Smooth muscle cell (in vitro differentiated cells): ENCODE measurements around the gene NYAP1. TPM values are rescaled to one million over a fixed set of nuclear protein-coding genes. Genes with fewer than 3 reads are reported as not detected.
"Not testable (repeated sequence)": the region's sequence is repeated elsewhere in the genome, so short reads cannot be mapped to it uniquely, and the experiment has no call there.

Source experiments
- DNase-seq: peaks from one replicate; lab custom pipeline; 2025; ENCODE audit not compliant: unreplicated experiment; lab: John Stamatoyannopoulos, UW
- H2AFZ ChIP-seq: fragments of 200-600 bp; sonication (generic); 2 replicates; pipeline ENCODE4 v1.6.0; 2016; ENCODE audit warnings: antibody characterized with exemption, low read depth, mild to moderate bottlenecking
- H3F3A ChIP-seq: fragments of 200-600 bp; sonication (generic); 2 replicates; pipeline ENCODE4 v1.6.0; 2017; ENCODE audit warnings: antibody characterized with exemption, low read depth
- H3K27ac ChIP-seq: fragments of 200-600 bp; sonication (generic); 2 replicates; pipeline ENCODE4 v1.5.1; 2016; ENCODE audit warnings: low read depth, mild to moderate bottlenecking
- H3K27me3 ChIP-seq: fragments of 200-600 bp; sonication (generic); 2 replicates; pipeline ENCODE4 v1.6.1; 2016; ENCODE audit warnings: low read depth, mild to moderate bottlenecking
- H3K36me3 ChIP-seq: fragments of 200-600 bp; sonication (generic); 2 replicates; pipeline ENCODE4 v1.5.1; 2016; ENCODE audit warnings: low read depth
- H3K4me1 ChIP-seq: fragments of 200-600 bp; sonication (generic); 2 replicates; pipeline ENCODE4 v1.5.1; 2016; ENCODE audit warnings: low read depth
- H3K4me2 ChIP-seq: fragments of 200-600 bp; sonication (generic); 2 replicates; pipeline ENCODE4 v1.6.0; 2016; ENCODE audit warnings: mild to moderate bottlenecking
- H3K4me3 ChIP-seq: fragments of 200-600 bp; sonication (generic); 2 replicates; pipeline ENCODE4 v1.5.1; 2016; ENCODE audit warnings: mild to moderate bottlenecking
- H3K79me2 ChIP-seq: fragments of 200-600 bp; sonication (generic); 2 replicates; pipeline ENCODE4 v1.6.0; 2016; ENCODE audit warnings: low read depth, mild to moderate bottlenecking
- H3K9ac ChIP-seq: fragments of 200-600 bp; sonication (generic); 2 replicates; pipeline ENCODE4 v1.6.0; 2016; ENCODE audit warnings: low read depth
- H3K9me3 ChIP-seq: fragments of 200-600 bp; sonication (generic); replicated peaks from 2 replicates; pipeline ENCODE4 v1.5.1; 2016; ENCODE audit warnings: low read depth
- H4K20me1 ChIP-seq: fragments of 200-600 bp; sonication (generic); 2 replicates; pipeline ENCODE4 v1.6.0; 2016; ENCODE audit warnings: low read depth
- CTCF ChIP-seq: fragments of 200-600 bp; sonication (generic); IDR thresholded peaks from 2 replicates; pipeline ENCODE4 v1.5.1; 2017; ENCODE audit warnings: borderline replicate concordance, mild to moderate bottlenecking, antibody characterized with exemption; ENCODE audit not compliant: insufficient read depth, poor library complexity, severe bottlenecking
- WGBS: methylation state at CpG from one replicate; pipeline ENCODE4 v1.1.7; 2016; ENCODE audit warnings: low lambda C conversion rate; 5-methylcytosine and 5-hydroxymethylcytosine counted together
- polyA plus RNA-seq: library from polyadenylated mRNA; unstranded; fragments of >200 nt; fragmentation: Nextera tagmentation; extraction: Ambion mirVana; gene quantifications from 2 replicates; pipeline ENCODE4 v1.2.1, GENCODE V29; 2016
- total RNA-seq: library from RNA; depleted of rRNA; stranded (reverse); fragments of >200 nt; gene quantifications from 2 replicates; pipeline ENCODE4 v1.2.3, GENCODE V29; 2014

NYAP1 gene
- total and polyA plus RNA-seq, 2 experiments from 2014 or later = 2.3 TPM; not detected in 1

DNA sequence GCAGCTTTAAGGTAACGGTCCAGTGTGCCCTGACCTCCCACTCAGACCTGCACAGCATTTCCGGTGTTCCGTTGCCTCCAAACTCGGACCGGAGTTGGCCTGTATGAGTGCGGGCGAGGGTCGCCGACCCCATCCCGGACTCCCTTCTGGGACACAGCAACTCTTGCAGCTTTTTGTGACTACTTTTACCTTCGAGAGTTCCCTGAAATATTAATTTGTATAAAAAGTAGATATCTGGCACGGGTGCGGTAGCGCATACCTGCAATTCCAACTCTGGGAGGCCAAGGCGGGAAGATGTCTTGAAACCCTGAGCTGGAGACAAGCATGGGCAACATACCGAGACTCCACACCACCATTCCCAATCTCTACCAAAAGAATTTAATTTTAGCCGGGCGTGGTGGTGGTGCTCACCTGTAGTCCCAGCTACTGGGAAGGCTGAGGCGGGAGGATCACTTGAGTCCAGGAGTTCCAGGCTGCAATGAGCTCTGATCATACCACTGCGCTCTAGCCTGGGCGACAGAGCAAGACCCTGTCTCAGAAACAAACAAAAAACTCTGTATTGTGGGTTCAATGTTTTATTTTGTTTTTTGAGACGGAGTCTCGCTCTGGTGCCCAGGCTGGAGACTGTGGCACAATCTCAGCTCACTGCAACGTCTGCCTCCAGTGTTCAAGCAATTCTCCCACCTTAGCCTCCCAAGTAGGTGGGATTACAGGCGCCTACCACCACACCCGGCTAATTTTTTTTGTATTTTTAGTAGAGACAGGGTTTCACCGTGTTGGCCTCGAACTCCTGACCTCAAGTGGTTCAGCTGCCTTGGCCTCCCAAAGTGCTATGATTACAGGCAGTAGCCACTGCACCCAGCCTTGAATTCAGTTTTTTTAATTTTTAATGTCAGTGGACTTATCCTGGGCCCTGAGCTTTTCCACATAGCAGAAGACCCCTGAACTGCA, 46.3 kb upstream of the NYAP1 start:
- Histone ChIP-seq H3K36me3 (no peaks in the 10 kb centered on the region), H3K27ac (no peak overlapping the region), H3F3A (peaks cover 15% of the 10 kb centered on the region), H3K4me1 (peaks cover 9% of the 10 kb centered on the region), H3K9ac (no peak overlapping the region), H3K9me3 (no peaks in the 10 kb centered on the region), H3K27me3 (no peaks in the 10 kb centered on the region), H2AFZ (no peak overlapping the region), H3K79me2 (peaks cover 14% of the 10 kb centered on the region), H4K20me1 (peaks cover 6% of the 10 kb centered on the region), H3K4me2 (peak overlapping the region; percentile 98), H3K4me3 (peak overlapping the region; percentile 90)
- no peak for TF ChIP-seq CTCF
- no peak for DNase-seq
- 98% methylated on average over 28 of the region's 28 CpGs for WGBS

DNA sequence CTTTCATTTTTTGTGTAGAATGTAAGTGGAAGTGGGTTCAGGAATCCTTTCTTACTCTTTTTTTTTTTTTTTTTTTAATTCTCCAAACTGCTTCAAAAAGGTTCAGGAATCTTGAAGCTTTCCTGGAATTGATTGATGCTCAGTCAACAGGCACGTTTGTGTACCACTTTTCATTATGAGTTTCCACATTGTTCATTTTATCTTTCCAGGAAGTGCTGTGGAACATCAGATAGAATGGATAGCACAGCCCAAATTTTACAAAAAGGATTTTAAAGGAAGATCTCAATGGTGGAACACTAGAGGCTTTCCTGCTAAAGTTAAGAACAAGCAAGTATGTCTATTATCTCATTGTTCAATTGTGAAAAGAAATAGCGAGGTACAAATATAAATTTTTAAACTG, 45.6 kb upstream of the NYAP1 start:
- H2AFZ ChIP-seq = no peak overlapping the region
- no peaks in the 10 kb centered on the region for H3K27me3 ChIP-seq
- H4K20me1 ChIP-seq = peaks cover 6% of the 10 kb centered on the region
- H3K27ac ChIP-seq = no peak overlapping the region
- H3K79me2 ChIP-seq = peaks cover 13% of the 10 kb centered on the region
- no peak for TF ChIP-seq CTCF
- H3K9ac ChIP-seq = no peak overlapping the region
- H3K36me3 ChIP-seq = no peaks in the 10 kb centered on the region
- peaks cover 9% of the 10 kb centered on the region for H3K4me1 ChIP-seq
- no peaks in the 10 kb centered on the region for H3K9me3 ChIP-seq
- H3K4me2 ChIP-seq = no peak overlapping the region
- peaks cover 15% of the 10 kb centered on the region for H3F3A ChIP-seq
- H3K4me3 ChIP-seq = no peak overlapping the region
- 82% methylated on average over 2 of the region's 2 CpGs for WGBS
- DNase-seq = no peak

DNA sequence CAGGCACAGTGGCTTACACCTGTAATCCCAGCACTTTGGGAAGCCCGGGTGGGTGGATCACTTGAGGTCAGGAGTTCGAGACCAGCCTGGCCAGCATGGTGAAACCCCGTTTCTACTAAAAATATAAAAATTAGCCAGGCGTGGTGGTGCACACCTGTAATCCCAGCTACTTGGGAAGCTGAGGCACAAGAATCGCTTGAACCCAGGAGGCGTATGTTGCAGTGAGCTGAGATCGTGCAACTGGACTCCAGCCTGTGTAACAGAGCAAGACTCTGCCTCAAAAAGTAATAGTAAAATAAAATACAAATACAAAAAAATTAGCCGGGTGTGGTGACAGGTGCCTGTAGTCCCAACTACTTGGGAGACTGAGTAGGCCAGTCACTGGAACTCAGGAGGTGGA, 45.0 kb upstream of the NYAP1 start:
- H3F3A ChIP-seq = peaks cover 15% of the 10 kb centered on the region
- H3K4me1 ChIP-seq, H3K4me2 ChIP-seq, H3K4me3 ChIP-seq, H3K27ac ChIP-seq, DNase-seq, H3K27me3 ChIP-seq, H3K36me3 ChIP-seq, H3K9ac ChIP-seq, H3K9me3 ChIP-seq, H4K20me1 ChIP-seq, H2AFZ ChIP-seq: not testable (repeated sequence)
- peaks cover 11% of the 10 kb centered on the region for H3K79me2 ChIP-seq
- WGBS = 97% methylated on average over 8 of the region's 8 CpGs

GRCh38 chr7:100439244-100439643, 44.5 kb upstream of the NYAP1 start:
- H3K4me2 ChIP-seq, H3K4me1 ChIP-seq, H3K4me3 ChIP-seq, DNase-seq, H3K9me3 ChIP-seq, H2AFZ ChIP-seq, H3K36me3 ChIP-seq, H4K20me1 ChIP-seq, H3K9ac ChIP-seq, H3K27me3 ChIP-seq: not testable (repeated sequence)
- H3F3A ChIP-seq = peaks cover 12% of the 10 kb centered on the region
- 93% methylated on average over 7 of the region's 7 CpGs for WGBS
- peak overlapping the region; percentile 54 for H3K27ac ChIP-seq
- H3K79me2 ChIP-seq = peaks cover 11% of the 10 kb centered on the region
